DMS153 treated with DMSO at 0.1 percent for 48 hours (cell line): ENCODE data around the gene RAB43.
"Not testable (repeated sequence)": the region's sequence is repeated elsewhere in the genome, so short reads cannot be mapped to it uniquely, and the experiment has no call there.

Experiments
- DNase-seq: peaks from one replicate; lab custom pipeline; 2025; ENCODE audit not compliant: unreplicated experiment; lab: John Stamatoyannopoulos, UW

The RAB43 gene

GRCh38 chr3:129121792-129122411 is at the start of gene RAB43:
Gene RAB43 (minus strand): TSS chr3:129121804. CDS start chr3:129121489, 315 bp downstream.
- peak; percentile 85 for DNase-seq

GRCh38 chr3:129166579-129167332 is 45.2 kb upstream of the RAB43 start:
- DNase-seq, result no peak

GRCh38 chr3:129165594-129165993 is 44.0 kb upstream of the RAB43 start:
- not testable (repeated sequence) for DNase-seq

GRCh38 chr3:129164500-129164899 is 42.9 kb upstream of the RAB43 start:
- no peak for DNase-seq

GRCh38 chr3:129162729-129163579 is 41.4 kb upstream of the RAB43 start:
- DNase-seq, result no peak

- DNase-seq, result no peak
These were observed 40.3 kb upstream of the RAB43 start for GRCh38 chr3:129161860-129162271.

GRCh38 chr3:129160891-129161859 is 39.6 kb upstream of the RAB43 start, which contains the start of gene ISY1:
Gene ISY1 (minus strand): TSS chr3:129161063. CDS start chr3:129160975, 88 bp downstream.
- DNase-seq, result peak; percentile 94

GRCh38 chr3:129144786-129145185 is 23.2 kb upstream of the RAB43 start:
- no peak for DNase-seq

- DNase-seq, result not testable (repeated sequence)
These were observed 19.4 kb upstream of the RAB43 start for GRCh38 chr3:129141011-129141410.

- no peak for DNase-seq
These were observed 18.3 kb upstream of the RAB43 start for GRCh38 chr3:129139911-129140310.

GRCh38 chr3:129136275-129136674 is 14.7 kb upstream of the RAB43 start:
- DNase-seq, result not testable (repeated sequence)

- no peak for DNase-seq
These were observed 10.7 kb upstream of the RAB43 start for GRCh38 chr3:129132097-129132866.

- no peak for DNase-seq
These were observed 10.0 kb upstream of the RAB43 start for GRCh38 chr3:129131465-129132088.

- no peak for DNase-seq
These were observed 8.7 kb upstream of the RAB43 start for GRCh38 chr3:129130291-129130813.

- DNase-seq, result no peak
These were observed 7.0 kb upstream of the RAB43 start for GRCh38 chr3:129128357-129129155.

GRCh38 chr3:129126726-129127280 is 5.2 kb upstream of the RAB43 start:
- no peak for DNase-seq

GRCh38 chr3:129123314-129124060 is 1.9 kb upstream of the RAB43 start:
- DNase-seq, result no peak
